NCI-H1105 (cell line): Measurements from ENCODE around the gene WBP2NL.
"Not testable (repeated sequence)": the region's sequence is repeated elsewhere in the genome, so short reads cannot be mapped to it uniquely, and the experiment has no call there.

ENCODE experiments used
- DNase-seq: peaks from one replicate; lab custom pipeline; 2025; lab: John Stamatoyannopoulos, UW

WBP2NL gene

GRCh38 chr22:42033263-42034181 is 34.9 kb downstream of the WBP2NL start:
- DNase-seq: no peak

- DNase-seq: no peak
Observed at GRCh38 chr22:42035256-42035655, 36.7 kb downstream of the WBP2NL start.

- no peak for DNase-seq
Observed at GRCh38 chr22:42039271-42039670, 40.7 kb downstream of the WBP2NL start.

- no peak for DNase-seq
Observed at GRCh38 chr22:42041784-42042183, 43.2 kb downstream of the WBP2NL start.

- no peak for DNase-seq
Observed at GRCh38 chr22:42050641-42051180, 52.1 kb downstream of the WBP2NL start.

- no peak for DNase-seq
Observed at GRCh38 chr22:42052765-42053164, 54.2 kb downstream of the WBP2NL start.

GRCh38 chr22:42056757-42057511 is 58.3 kb downstream of the WBP2NL start:
- DNase-seq: no peak

GRCh38 chr22:42060489-42060888 is 61.9 kb downstream of the WBP2NL start:
- no peak for DNase-seq

- DNase-seq: no peak
Observed at GRCh38 chr22:42061041-42061440, 62.5 kb downstream of the WBP2NL start.

GRCh38 chr22:42062506-42063170 is 64.0 kb downstream of the WBP2NL start:
- DNase-seq: no peak

GRCh38 chr22:42064629-42065028 is 66.0 kb downstream of the WBP2NL start:
- no peak for DNase-seq

GRCh38 chr22:42065438-42066125 is 67.0 kb downstream of the WBP2NL start:
- no peak for DNase-seq

- no peak for DNase-seq
Observed at GRCh38 chr22:42066126-42066761, 67.7 kb downstream of the WBP2NL start.

- DNase-seq: no peak
Observed at GRCh38 chr22:42066937-42067336, 68.3 kb downstream of the WBP2NL start.

GRCh38 chr22:42067671-42068251 is 69.2 kb downstream of the WBP2NL start:
- DNase-seq: no peak

GRCh38 chr22:42068291-42068690 is 69.7 kb downstream of the WBP2NL start:
- DNase-seq: no peak

- no peak for DNase-seq
Observed at GRCh38 chr22:42069801-42070516, 71.4 kb downstream of the WBP2NL start.

- peak; percentile 96 for DNase-seq
Observed at GRCh38 chr22:42070517-42071422, 72.2 kb downstream of the WBP2NL start, which contains the start of gene NAGA. TSS of gene NAGA (minus strand) at chr22:42070812. CDS start at chr22:42070297, 515 bp downstream.

- DNase-seq: not testable (repeated sequence)
Observed at GRCh38 chr22:42071508-42071907, 72.9 kb downstream of the WBP2NL start.
